ENCODE measurements around the gene GLE1.
A peak's percentile ranks its signal among the peaks of the same experiment; 100 is the strongest.
"Not testable (repeated sequence)": the region's sequence is repeated elsewhere in the genome, so short reads cannot be mapped to it uniquely, and the experiment has no call there.

GLE1 gene

DNA sequence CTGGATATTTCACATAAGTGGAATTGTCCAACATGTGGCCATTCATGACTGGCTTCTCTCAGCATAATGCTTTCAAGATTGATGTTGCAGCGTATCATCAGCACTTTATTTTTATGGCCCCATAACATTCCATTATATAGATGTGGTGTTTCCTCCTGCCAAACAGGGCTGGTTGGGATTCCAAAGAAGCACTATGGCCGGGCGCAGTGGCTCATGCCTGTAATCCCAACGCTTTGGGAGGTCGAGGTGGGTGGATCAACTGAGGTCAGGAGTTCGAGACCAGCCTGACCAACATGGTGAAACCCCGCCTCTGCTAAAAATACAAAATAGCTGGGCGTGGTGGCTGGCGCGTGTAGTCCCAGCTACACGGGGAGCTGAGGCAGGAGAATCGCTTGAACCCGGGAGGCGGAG is 1.1 kb upstream of the GLE1 start:
- H3K14ac ChIP-seq (ENCODE audit: low read length); H3K4me1 ChIP-seq (ENCODE audit: control insufficient read depth in 1 of 2, insufficient read depth in 2 of 2, low read length in 2 of 2); H3K27ac ChIP-seq (ENCODE audit: low read depth, low read length); H3K4me2 ChIP-seq (ENCODE audit: low read length); H2BK12ac ChIP-seq (ENCODE audit: low read length); H2BK5ac ChIP-seq (ENCODE audit: low read depth, low read length, poor library complexity); H3K18ac ChIP-seq (ENCODE audit: low read length); H3K79me2 ChIP-seq (ENCODE audit: control insufficient read depth, insufficient read depth, low read length, poor library complexity); H3K23ac ChIP-seq (ENCODE audit: low read length); H4K12ac ChIP-seq (ENCODE audit: low read depth, low read length); H3K4ac ChIP-seq (ENCODE audit: low read depth, low read length); H3K9ac ChIP-seq (ENCODE audit: low read length); H2AFZ ChIP-seq (ENCODE audit: insufficient read depth, low read length, poor library complexity); H3K4me3 ChIP-seq (ENCODE audit: low read depth, low read length); H3K9me3 ChIP-seq (ENCODE audit: insufficient read depth, low read depth, low read length); H2AK5ac ChIP-seq (ENCODE audit: low read length); H2BK120ac ChIP-seq (ENCODE audit: insufficient read depth, low read length, poor library complexity); H3K79me1 ChIP-seq (ENCODE audit: low read length); H4K91ac ChIP-seq (ENCODE audit: low read depth, low read length); H3K27me3 ChIP-seq (ENCODE audit: insufficient read depth, low read length); H4K8ac ChIP-seq (ENCODE audit: low read depth, low read length): not testable (repeated sequence)
- DNase-seq, result peak in 1 of 2 donors; percentile 2
- peaks cover 21 to 23% of the 10 kb centered on the region in 2 experiments for H3K36me3 ChIP-seq (ENCODE audit: control insufficient read depth in 1 of 2, insufficient read depth in 2 of 2, low read length in 2 of 2)
- no CpG with 5 or more reads among the region's 14 CpGs for WGBS (ENCODE audit: extremely low coverage, insufficient coverage, insufficient read length)

DNA sequence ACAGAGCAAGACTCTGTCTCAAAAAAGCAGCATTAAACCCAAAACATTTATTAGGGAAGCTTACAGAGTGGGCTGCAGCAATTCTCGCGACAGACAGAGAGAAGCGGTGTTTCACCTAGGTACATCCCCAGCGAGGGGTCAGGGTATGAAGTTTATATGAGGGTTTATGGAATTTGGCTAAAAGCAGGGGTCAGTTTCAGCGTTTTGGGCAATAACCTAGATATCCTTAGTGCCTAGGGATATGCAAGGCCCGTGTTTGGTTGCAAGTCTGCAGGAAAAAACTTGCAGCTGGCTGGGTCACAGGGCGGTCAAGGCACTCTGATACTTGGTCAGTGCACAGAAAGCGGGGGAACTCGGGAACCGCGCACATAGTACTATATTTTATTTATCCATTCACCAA is 649 bp upstream of the GLE1 start:
- Histone ChIP-seq H3K18ac (ENCODE audit: low read length) (no peak overlapping the region), H3K79me1 (ENCODE audit: low read length) (peaks cover 3% of the 10 kb centered on the region), H2BK120ac (ENCODE audit: insufficient read depth, low read length, poor library complexity) (no peak overlapping the region), H2AK5ac (ENCODE audit: low read length) (no peak overlapping the region), H3K23ac (ENCODE audit: low read length) (no peak overlapping the region), H4K91ac (ENCODE audit: low read depth, low read length) (no peak overlapping the region), H4K8ac (ENCODE audit: low read depth, low read length) (peak overlapping the region; percentile 53), H3K9me3 (ENCODE audit: insufficient read depth, low read depth, low read length) (no peaks in the 10 kb centered on the region), H4K12ac (ENCODE audit: low read depth, low read length) (peak overlapping the region; percentile 12), H3K79me2 (ENCODE audit: control insufficient read depth, insufficient read depth, low read length, poor library complexity) (no peaks in the 10 kb centered on the region), H3K14ac (ENCODE audit: low read length) (no peak overlapping the region), H2BK12ac (ENCODE audit: low read length) (no peak overlapping the region), H3K27ac (ENCODE audit: low read depth, low read length) (no peak overlapping the region), H3K9ac (ENCODE audit: low read length) (no peak overlapping the region), H3K36me3 (ENCODE audit: control insufficient read depth in 1 of 2, insufficient read depth in 2 of 2, low read length in 2 of 2) (peaks cover 16 to 20% of the 10 kb centered on the region in 2 experiments), H3K4me3 (ENCODE audit: low read depth, low read length) (no peak overlapping the region), H3K4me2 (ENCODE audit: low read length) (peak overlapping the region; percentile 13), H2BK5ac (ENCODE audit: low read depth, low read length, poor library complexity) (no peak overlapping the region), H3K4me1 (ENCODE audit: control insufficient read depth in 1 of 2, insufficient read depth in 2 of 2, low read length in 2 of 2) (peaks cover 0 to 2% of the 10 kb centered on the region in 2 experiments), H3K4ac (ENCODE audit: low read depth, low read length) (no peak overlapping the region), H3K27me3 (ENCODE audit: insufficient read depth, low read length) (no peaks in the 10 kb centered on the region), H2AFZ (ENCODE audit: insufficient read depth, low read length, poor library complexity) (peak overlapping the region; percentile 64)
- WGBS (ENCODE audit: extremely low coverage, insufficient coverage, insufficient read length), result no CpG with 5 or more reads among the region's 11 CpGs
- DNase-seq, result peak in 1 of 2 donors; percentile 31

DNA sequence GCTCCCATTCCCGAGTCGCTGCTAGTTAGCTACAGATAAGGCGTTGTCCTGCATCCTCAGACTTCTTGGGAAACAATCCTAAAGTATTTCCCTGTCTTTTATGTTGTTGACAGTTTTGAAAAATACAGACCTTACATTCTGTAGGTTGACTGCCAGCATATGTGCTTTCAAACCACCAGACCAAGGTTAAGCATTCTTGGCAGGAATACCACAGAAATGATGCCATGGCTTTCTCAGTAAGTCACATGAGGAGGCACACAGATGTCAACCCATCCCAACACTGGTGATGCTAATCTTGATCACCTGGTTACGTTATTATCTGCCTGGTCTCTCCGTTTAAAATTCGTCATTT is 871 bp downstream of the GLE1 start:
- WGBS (ENCODE audit: extremely low coverage, insufficient coverage, insufficient read length), result no CpG with 5 or more reads among the region's 6 CpGs

DNA sequence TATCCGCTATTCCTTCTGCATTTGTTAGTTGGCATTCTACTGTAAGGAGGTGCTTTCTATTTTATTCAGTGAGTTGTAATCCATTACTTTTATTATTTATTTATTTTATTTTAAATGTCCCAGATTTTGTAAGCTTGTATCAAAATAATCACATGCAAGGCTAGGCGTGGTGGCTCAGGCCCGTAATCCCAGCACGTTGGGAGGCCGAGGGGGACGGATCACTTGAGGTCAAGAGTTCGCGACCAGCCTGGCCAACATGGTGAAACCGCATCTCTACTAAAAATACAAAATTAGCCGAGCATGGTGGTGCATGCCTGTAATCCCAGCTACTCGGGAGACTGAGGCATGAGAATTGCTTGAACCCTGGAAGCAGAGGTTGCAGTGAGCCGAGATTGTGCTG is 1.4 kb downstream of the GLE1 start:
- not testable (repeated sequence) for H2BK120ac ChIP-seq (ENCODE audit: insufficient read depth, low read length, poor library complexity); H3K18ac ChIP-seq (ENCODE audit: low read length); H3K14ac ChIP-seq (ENCODE audit: low read length); H3K79me1 ChIP-seq (ENCODE audit: low read length); H3K27me3 ChIP-seq (ENCODE audit: insufficient read depth, low read length); H3K4ac ChIP-seq (ENCODE audit: low read depth, low read length); H3K4me2 ChIP-seq (ENCODE audit: low read length); H3K9ac ChIP-seq (ENCODE audit: low read length); H4K8ac ChIP-seq (ENCODE audit: low read depth, low read length); H2AFZ ChIP-seq (ENCODE audit: insufficient read depth, low read length, poor library complexity); H4K12ac ChIP-seq (ENCODE audit: low read depth, low read length); H4K91ac ChIP-seq (ENCODE audit: low read depth, low read length); H2BK5ac ChIP-seq (ENCODE audit: low read depth, low read length, poor library complexity); H3K27ac ChIP-seq (ENCODE audit: low read depth, low read length); H2AK5ac ChIP-seq (ENCODE audit: low read length); H3K4me1 ChIP-seq (ENCODE audit: control insufficient read depth in 1 of 2, insufficient read depth in 2 of 2, low read length in 2 of 2); H3K23ac ChIP-seq (ENCODE audit: low read length); DNase-seq; H3K79me2 ChIP-seq (ENCODE audit: control insufficient read depth, insufficient read depth, low read length, poor library complexity); H2BK12ac ChIP-seq (ENCODE audit: low read length); H3K9me3 ChIP-seq (ENCODE audit: insufficient read depth, low read depth, low read length); H3K4me3 ChIP-seq (ENCODE audit: low read depth, low read length)
- H3K36me3 ChIP-seq (ENCODE audit: control insufficient read depth in 1 of 2, insufficient read depth in 2 of 2, low read length in 2 of 2), result peaks cover 11 to 15% of the 10 kb centered on the region in 2 experiments
- no CpG with 5 or more reads among the region's 12 CpGs for WGBS (ENCODE audit: extremely low coverage, insufficient coverage, insufficient read length)

More for the DNA sequence above, 871 bp downstream of the GLE1 start:
- H4K91ac ChIP-seq (ENCODE audit: low read depth, low read length), result no peak overlapping the region
- H3K27me3 ChIP-seq (ENCODE audit: insufficient read depth, low read length), result no peaks in the 10 kb centered on the region
- no peak overlapping the region for H2BK5ac ChIP-seq (ENCODE audit: low read depth, low read length, poor library complexity)
- H2AK5ac ChIP-seq (ENCODE audit: low read length), result no peak overlapping the region
- no peak overlapping the region for H3K14ac ChIP-seq (ENCODE audit: low read length)
- H4K12ac ChIP-seq (ENCODE audit: low read depth, low read length), result no peak overlapping the region
- no peak overlapping the region for H3K27ac ChIP-seq (ENCODE audit: low read depth, low read length)
- no peak overlapping the region for H3K4ac ChIP-seq (ENCODE audit: low read depth, low read length)
- H3K4me3 ChIP-seq (ENCODE audit: low read depth, low read length), result peak overlapping the region; percentile 95
- no peaks in the 10 kb centered on the region for H3K79me2 ChIP-seq (ENCODE audit: control insufficient read depth, insufficient read depth, low read length, poor library complexity)
- peaks cover 0 to 2% of the 10 kb centered on the region in 2 experiments for H3K4me1 ChIP-seq (ENCODE audit: control insufficient read depth in 1 of 2, insufficient read depth in 2 of 2, low read length in 2 of 2)
- H4K8ac ChIP-seq (ENCODE audit: low read depth, low read length), result no peak overlapping the region
- H3K9ac ChIP-seq (ENCODE audit: low read length), result peak overlapping the region; percentile 80
- DNase-seq, result peak; percentile 68 to 82
- H3K4me2 ChIP-seq (ENCODE audit: low read length), result peak overlapping the region; percentile 92
- H2BK120ac ChIP-seq (ENCODE audit: insufficient read depth, low read length, poor library complexity), result no peak overlapping the region
- no peaks in the 10 kb centered on the region for H3K9me3 ChIP-seq (ENCODE audit: insufficient read depth, low read depth, low read length)
- no peak overlapping the region for H2BK12ac ChIP-seq (ENCODE audit: low read length)
- no peak overlapping the region for H2AFZ ChIP-seq (ENCODE audit: insufficient read depth, low read length, poor library complexity)
- no peak overlapping the region for H3K18ac ChIP-seq (ENCODE audit: low read length)
- peaks cover 3% of the 10 kb centered on the region for H3K79me1 ChIP-seq (ENCODE audit: low read length)
- H3K23ac ChIP-seq (ENCODE audit: low read length), result no peak overlapping the region
- peaks cover 9 to 16% of the 10 kb centered on the region in 2 experiments for H3K36me3 ChIP-seq (ENCODE audit: control insufficient read depth in 1 of 2, insufficient read depth in 2 of 2, low read length in 2 of 2)
